Measurements from ENCODE around the gene CYP2B6. TPM values are rescaled to one million over a fixed set of nuclear protein-coding genes. Genes with fewer than 3 reads are reported as not detected.

CYP2B6 gene
- total and polyA plus RNA-seq, 2 of the 13 experiments (the other 11 are each of a cell fraction or from before 2014, with no cell fraction given): 0.09 TPM; not detected in 1

GRCh38 chr19:41016488-41017071 lies 25.5 kb downstream of the CYP2B6 start:
- no peak overlapping the region for H3K9ac ChIP-seq (ENCODE audit: insufficient read depth, low read depth, low read length)
- H3K4me2 ChIP-seq (ENCODE audit: low read depth, low read length): no peak overlapping the region
- H3K36me3 ChIP-seq (replicated peaks in 1 of 2; ENCODE audit: control insufficient read depth in 1 of 2, insufficient read depth in 2 of 2, low read length in 2 of 2): no peaks in the 10 kb centered on the region
- peaks cover 0 to 14% of the 10 kb centered on the region in 2 experiments; a peak in 2 of 5 replicates for H3K27me3 ChIP-seq (ENCODE audit: control insufficient read depth in 1 of 2, insufficient read depth in 2 of 2, low read length in 2 of 2)
- BruUV-seq (replicated peaks): no TSS peak
- no peak for ATAC-seq
- 43% methylated on average over 9 of the region's 12 CpGs for WGBS (ENCODE audit: low lambda C conversion rate)
- no peaks in the 10 kb centered on the region for H3K4me1 ChIP-seq (ENCODE audit: insufficient read depth, low read length)
- no peak for FAIRE-seq
- ChIA-PET POLR2A (no interaction called here), CTCF (ENCODE audit: low intra/inter-chr PET ratio, low total read pairs) (no interaction called here)
- in situ Hi-C loops (cut with HindIII; ENCODE audit: extremely low pct_ligation_motif_present, low pct_unique_long_range_greater_than_20kb): no loop called here
- H3K27ac ChIP-seq (ENCODE audit: extremely low read length, insufficient read depth, low read length): no peak overlapping the region
- no peaks in the 10 kb centered on the region for H3K9me3 ChIP-seq (ENCODE audit: low read length)
- TF ChIP-seq SIN3A (IDR thresholded peaks at IDR 0.05; ENCODE audit: borderline replicate concordance, low read depth, low read length) (no peak), ZNF20 (CRISPR knock-in tag; IDR thresholded peaks at IDR 0.05) (no peak), ZNF747 (CRISPR knock-in tag; IDR thresholded peaks at IDR 0.05; ENCODE audit: borderline replicate concordance) (no peak), TOE1 (CRISPR knock-in tag; IDR thresholded peaks at IDR 0.05) (no peak), FLYWCH1 (CRISPR knock-in tag; IDR thresholded peaks at IDR 0.05) (no peak), SMARCC2 (IDR thresholded peaks at IDR 0.05) (no peak), GATA4 (IDR thresholded peaks at IDR 0.05; ENCODE audit: borderline replicate concordance, low read depth) (no peak), EZH2 (conservative IDR thresholded peaks at IDR 0.05; ENCODE audit: low read depth, low read length) (no peak), ZNF33B (CRISPR knock-in tag; IDR thresholded peaks at IDR 0.05) (no peak), NFE2 (CRISPR knock-in tag; IDR thresholded peaks at IDR 0.05) (no peak), PHB2 (IDR thresholded peaks at IDR 0.05; ENCODE audit: partially characterized antibody) (no peak)
- TF ChIP-seq, protein P1, sequence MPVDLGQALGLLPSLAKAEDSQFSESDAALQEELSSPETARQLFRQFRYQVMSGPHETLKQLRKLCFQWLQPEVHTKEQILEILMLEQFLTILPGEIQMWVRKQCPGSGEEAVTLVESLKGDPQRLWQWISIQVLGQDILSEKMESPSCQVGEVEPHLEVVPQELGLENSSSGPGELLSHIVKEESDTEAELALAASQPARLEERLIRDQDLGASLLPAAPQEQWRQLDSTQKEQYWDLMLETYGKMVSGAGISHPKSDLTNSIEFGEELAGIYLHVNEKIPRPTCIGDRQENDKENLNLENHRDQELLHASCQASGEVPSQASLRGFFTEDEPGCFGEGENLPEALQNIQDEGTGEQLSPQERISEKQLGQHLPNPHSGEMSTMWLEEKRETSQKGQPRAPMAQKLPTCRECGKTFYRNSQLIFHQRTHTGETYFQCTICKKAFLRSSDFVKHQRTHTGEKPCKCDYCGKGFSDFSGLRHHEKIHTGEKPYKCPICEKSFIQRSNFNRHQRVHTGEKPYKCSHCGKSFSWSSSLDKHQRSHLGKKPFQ (CRISPR knock-in tag; IDR thresholded peaks at IDR 0.05; ENCODE audit: insufficient replicate concordance): no peak
- TF ChIP-seq, protein P2, sequence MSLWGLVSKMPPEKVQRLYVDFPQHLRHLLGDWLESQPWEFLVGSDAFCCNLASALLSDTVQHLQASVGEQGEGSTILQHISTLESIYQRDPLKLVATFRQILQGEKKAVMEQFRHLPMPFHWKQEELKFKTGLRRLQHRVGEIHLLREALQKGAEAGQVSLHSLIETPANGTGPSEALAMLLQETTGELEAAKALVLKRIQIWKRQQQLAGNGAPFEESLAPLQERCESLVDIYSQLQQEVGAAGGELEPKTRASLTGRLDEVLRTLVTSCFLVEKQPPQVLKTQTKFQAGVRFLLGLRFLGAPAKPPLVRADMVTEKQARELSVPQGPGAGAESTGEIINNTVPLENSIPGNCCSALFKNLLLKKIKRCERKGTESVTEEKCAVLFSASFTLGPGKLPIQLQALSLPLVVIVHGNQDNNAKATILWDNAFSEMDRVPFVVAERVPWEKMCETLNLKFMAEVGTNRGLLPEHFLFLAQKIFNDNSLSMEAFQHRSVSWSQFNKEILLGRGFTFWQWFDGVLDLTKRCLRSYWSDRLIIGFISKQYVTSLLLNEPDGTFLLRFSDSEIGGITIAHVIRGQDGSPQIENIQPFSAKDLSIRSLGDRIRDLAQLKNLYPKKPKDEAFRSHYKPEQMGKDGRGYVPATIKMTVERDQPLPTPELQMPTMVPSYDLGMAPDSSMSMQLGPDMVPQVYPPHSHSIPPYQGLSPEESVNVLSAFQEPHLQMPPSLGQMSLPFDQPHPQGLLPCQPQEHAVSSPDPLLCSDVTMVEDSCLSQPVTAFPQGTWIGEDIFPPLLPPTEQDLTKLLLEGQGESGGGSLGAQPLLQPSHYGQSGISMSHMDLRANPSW (CRISPR knock-in tag; IDR thresholded peaks at IDR 0.05; ENCODE audit: borderline replicate concordance): no peak
- TF ChIP-seq, protein P3, sequence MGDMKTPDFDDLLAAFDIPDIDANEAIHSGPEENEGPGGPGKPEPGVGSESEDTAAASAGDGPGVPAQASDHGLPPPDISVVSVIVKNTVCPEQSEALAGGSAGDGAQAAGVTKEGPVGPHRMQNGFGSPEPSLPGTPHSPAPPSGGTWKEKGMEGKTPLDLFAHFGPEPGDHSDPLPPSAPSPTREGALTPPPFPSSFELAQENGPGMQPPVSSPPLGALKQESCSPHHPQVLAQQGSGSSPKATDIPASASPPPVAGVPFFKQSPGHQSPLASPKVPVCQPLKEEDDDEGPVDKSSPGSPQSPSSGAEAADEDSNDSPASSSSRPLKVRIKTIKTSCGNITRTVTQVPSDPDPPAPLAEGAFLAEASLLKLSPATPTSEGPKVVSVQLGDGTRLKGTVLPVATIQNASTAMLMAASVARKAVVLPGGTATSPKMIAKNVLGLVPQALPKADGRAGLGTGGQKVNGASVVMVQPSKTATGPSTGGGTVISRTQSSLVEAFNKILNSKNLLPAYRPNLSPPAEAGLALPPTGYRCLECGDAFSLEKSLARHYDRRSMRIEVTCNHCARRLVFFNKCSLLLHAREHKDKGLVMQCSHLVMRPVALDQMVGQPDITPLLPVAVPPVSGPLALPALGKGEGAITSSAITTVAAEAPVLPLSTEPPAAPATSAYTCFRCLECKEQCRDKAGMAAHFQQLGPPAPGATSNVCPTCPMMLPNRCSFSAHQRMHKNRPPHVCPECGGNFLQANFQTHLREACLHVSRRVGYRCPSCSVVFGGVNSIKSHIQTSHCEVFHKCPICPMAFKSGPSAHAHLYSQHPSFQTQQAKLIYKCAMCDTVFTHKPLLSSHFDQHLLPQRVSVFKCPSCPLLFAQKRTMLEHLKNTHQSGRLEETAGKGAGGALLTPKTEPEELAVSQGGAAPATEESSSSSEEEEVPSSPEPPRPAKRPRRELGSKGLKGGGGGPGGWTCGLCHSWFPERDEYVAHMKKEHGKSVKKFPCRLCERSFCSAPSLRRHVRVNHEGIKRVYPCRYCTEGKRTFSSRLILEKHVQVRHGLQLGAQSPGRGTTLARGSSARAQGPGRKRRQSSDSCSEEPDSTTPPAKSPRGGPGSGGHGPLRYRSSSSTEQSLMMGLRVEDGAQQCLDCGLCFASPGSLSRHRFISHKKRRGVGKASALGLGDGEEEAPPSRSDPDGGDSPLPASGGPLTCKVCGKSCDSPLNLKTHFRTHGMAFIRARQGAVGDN (CRISPR knock-in tag; IDR thresholded peaks at IDR 0.05): no peak
- TF ChIP-seq, protein P4, sequence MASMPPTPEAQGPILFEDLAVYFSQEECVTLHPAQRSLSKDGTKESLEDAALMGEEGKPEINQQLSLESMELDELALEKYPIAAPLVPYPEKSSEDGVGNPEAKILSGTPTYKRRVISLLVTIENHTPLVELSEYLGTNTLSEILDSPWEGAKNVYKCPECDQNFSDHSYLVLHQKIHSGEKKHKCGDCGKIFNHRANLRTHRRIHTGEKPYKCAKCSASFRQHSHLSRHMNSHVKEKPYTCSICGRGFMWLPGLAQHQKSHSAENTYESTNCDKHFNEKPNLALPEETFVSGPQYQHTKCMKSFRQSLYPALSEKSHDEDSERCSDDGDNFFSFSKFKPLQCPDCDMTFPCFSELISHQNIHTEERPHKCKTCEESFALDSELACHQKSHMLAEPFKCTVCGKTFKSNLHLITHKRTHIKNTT (CRISPR knock-in tag; IDR thresholded peaks at IDR 0.05): no peak
- intact Hi-C loops (cut with micrococcal nuclease; ENCODE audit: unreplicated experiment): no loop called here
- H3K79me2 ChIP-seq (ENCODE audit: insufficient read depth, low read length): no peaks in the 10 kb centered on the region
- H4K20me1 ChIP-seq (ENCODE audit: insufficient read depth, low read length): no peaks in the 10 kb centered on the region
- no peak overlapping the region for H3K4me3 ChIP-seq (replicated peaks in 1 of 3; ENCODE audit: insufficient read depth in 1 of 3, low read depth in 2 of 3, low read length in 3 of 3)
- no peak overlapping the region for H2AFZ ChIP-seq (ENCODE audit: low read length)
- DNase-seq (ENCODE audit: low spot score): no peak

All from HepG2 (cell line).